ENCODE data around the gene TTLL11.

- no peak for TF ChIP-seq POLR2A (IDR thresholded peaks at IDR 0.05)
- no peak for TF ChIP-seq CTCF (IDR thresholded peaks at IDR 0.05)
These were observed 47.5 kb upstream of the TTLL11 start for GRCh38 chr9:122140368-122141193.
